Eye (tissue), 1 donor: ENCODE results near the gene SRRM1.
"Not testable (repeated sequence)": the region's sequence is repeated elsewhere in the genome, so short reads cannot be mapped to it uniquely, and the experiment has no call there.

Experiments
- DNase-seq: peaks from one replicate; pipeline ENCODE4 v3.0.0-alpha.2; 2015

SRRM1 gene

GRCh38 chr1:24643363-24644099, 429 bp downstream of the SRRM1 start:
- DNase-seq: no peak

DNA sequence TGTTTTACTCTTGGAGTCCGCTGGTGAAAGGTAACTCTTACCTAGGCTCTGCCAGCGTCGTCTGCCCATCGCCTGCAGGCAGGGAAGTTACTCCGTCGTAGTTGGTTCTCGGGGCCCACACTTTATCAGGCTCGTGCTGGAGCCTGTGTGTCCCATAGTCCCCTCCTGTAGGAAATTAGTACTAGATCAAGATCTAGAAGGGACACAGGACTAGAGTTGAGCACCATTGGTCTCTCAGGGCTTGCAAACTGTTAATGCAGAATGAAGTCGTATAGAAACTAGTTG, 940 bp downstream of the SRRM1 start:
- DNase-seq: no peak

DNA sequence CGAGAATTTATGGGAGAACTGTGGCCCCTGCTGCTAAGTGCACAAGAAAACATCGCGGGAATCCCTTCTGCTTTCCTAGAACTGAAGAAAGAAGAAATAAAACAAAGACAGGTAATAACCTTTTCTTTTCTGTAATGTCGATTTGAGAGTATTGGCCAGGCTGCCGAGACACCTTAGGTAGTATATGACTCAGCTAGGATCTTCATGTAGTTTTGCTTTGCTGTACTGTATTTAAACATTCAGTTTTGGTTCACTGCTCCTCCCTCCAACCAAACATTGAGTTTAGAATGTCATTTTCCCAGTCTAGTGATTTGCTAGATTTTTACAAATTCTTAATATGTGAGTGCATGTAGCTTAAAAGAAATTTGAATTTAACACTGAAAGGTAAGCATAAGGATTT, 5.8 kb downstream of the SRRM1 start:
- DNase-seq: no peak

DNA sequence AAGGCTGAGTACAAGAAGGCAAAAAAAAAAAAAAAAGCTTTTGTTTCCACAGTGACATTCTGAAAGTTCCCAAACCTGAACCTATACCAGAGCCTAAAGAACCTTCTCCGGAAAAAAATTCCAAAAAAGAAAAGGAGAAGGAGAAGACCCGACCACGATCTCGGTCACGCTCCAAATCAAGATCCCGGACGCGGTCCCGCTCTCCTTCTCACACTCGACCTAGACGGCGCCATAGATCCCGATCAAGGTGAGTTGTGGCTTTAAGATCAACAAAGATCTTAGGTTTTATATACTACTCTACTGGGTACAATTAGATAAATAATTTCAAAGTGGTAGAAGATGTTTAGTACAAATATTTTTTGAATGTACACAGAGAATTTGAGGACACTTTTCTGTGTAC, 9.3 kb downstream of the SRRM1 start:
- DNase-seq: no peak

GRCh38 chr1:24654010-24654409, 10.9 kb downstream of the SRRM1 start:
- no peak for DNase-seq

DNA sequence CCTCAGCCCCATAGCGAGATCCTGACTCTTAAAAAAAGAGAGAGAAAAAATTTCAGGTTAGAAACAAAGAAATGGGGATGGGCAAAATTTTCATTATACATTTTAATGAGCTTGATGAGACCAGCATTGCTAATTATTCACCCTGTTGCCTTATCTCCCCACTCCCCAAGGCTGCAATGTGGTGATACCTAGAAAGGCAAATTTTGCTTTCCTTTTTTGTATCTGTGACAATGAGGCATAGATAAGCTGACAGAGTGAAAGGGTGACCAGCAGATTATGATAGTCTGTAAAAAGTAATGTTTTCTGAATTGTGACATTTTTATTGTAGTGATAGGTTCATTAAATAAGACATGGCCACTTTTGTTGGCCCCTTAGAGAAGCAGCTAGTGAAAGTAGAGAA, 12.9 kb downstream of the SRRM1 start:
- DNase-seq: no peak

GRCh38 chr1:24657781-24658180, 14.7 kb downstream of the SRRM1 start:
- no peak for DNase-seq

DNA sequence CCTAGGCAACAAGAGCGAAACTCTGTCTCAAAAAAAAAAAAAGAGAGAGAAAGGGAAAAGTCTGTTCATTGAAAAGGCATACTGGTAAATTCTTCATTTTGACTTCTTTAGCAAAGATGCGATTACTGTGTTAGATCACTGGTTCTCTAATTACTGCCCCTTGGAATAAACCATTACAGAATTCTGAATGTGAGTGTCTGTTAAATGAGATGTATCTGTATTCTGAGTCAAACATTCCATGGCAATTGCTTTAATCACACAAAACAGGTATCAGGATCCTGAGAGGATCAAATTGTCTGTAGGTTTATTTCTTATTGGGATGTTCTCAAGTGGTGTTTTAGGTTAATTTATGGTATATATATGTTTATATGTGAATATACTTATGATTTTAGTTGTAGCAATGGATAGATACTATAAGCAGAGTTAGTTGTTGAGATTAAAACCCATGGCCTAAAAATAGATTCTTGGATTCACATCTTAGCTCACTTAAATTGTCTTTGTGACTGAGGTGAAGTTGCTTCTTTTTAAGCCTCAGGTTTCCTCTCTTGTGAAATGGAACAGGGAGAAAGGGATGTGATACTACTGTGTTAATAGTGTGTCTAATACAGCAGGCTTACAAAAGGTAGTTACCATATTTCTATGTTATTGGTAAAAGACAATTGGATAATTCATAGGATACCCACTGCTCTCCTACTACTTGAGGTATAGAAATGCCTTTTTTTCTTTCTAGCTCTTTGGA, 16.2 kb downstream of the SRRM1 start:
- no peak for DNase-seq

DNA sequence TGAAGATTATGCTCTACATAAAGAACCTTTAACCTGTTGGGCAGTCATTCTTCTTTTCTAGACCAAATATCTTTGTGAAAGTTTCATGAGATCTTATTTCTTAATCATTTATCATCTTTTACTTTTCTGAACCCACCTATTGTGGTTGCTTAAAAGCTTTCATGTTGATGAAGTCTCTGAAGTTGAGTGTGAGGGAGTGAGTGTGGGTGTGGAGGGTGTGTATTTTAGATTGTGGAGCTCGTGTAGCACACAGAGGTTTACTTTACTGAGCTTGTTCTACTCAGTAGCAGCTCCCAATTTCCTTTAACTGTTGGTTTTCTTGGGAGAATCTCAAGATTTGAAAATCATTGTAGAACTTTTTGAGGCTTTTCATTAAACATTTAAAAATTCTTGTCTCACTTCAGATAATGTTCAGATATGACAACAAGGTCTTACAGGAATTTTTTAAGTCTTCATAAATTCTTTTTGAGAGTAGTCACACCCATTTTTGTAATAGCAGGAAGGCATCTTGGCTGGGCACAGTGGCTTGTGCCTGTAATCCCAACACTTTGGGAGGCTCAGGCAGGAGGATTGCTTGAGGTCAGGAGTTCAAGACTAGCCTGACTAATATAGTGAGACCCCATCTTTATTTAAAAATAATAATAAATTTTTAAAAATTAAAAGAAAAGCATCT, 17.0 kb downstream of the SRRM1 start:
- no peak for DNase-seq

DNA sequence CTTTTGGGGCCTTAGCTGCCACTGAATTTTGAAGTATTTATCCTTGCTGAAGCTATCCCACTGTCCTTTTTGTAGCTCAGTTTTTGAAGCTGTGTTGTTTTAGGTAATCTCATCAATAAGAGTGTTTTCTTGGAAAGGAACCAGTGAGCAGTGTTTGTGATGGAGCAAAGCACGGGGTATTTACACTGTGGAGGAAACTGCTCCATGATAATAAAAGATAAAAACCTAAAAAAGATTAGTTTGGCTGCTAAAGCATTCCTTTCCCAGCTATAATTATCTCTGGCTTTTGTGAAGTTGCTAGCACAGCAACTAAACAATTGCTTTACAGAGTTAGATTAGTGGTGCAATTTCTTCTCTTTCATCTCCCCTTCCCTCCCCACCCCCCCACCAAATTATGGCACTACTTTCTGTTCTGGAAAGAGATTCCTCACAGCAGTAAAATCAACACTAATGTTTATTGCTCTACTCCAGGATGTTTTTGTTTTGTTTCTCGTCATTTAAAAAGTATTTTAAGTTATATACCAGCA, 21.5 kb downstream of the SRRM1 start:
- DNase-seq: no peak

- DNase-seq: no peak
Measured at GRCh38 chr1:24666794-24667193, 23.7 kb downstream of the SRRM1 start.

DNA sequence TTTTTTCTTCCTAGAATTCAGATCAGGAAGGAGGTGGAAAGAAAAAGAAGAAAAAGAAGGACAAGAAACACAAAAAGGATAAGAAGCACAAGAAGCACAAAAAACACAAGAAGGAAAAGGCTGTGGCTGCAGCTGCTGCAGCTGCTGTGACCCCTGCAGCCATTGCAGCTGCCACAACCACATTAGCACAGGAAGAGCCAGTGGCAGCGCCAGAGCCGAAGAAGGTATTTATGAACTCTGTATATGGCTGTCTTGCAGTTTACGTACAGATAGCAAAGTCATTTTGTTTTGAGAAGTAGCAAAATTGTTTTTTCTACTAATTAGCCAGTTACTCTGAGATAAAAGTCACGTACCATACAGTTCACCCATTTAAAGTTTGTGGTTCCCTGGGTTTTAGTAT, 28.3 kb downstream of the SRRM1 start:
- DNase-seq: not testable (repeated sequence)

GRCh38 chr1:24672686-24673085, 29.6 kb downstream of the SRRM1 start:
- DNase-seq: not testable (repeated sequence)

DNA sequence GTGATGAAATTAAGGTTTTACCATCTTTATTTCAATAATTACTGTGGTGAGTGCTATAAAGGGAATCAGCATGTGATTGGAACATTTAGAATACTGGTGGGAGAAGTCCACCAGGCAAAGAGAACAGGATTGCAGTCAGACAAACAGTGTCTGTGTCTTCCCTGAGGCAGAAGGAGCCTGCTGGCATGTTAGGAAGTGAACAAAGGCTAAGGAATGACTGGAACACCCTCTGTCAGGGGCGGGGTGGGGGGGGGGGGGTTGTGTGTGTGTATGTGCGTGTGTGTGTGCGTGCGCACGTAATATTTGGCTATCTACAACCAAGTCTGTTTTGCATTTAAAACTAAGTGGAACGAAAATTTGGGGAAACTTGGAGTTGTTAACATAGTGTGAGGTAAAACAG, 30.2 kb downstream of the SRRM1 start:
- DNase-seq: no peak

GRCh38 chr1:24678421-24678820, 35.3 kb downstream of the SRRM1 start:
- not testable (repeated sequence) for DNase-seq

GRCh38 chr1:24679725-24680124, 36.6 kb downstream of the SRRM1 start:
- peak; percentile 26 for DNase-seq

GRCh38 chr1:24683713-24684162, 40.6 kb downstream of the SRRM1 start:
- peak; percentile 28 for DNase-seq

DNA sequence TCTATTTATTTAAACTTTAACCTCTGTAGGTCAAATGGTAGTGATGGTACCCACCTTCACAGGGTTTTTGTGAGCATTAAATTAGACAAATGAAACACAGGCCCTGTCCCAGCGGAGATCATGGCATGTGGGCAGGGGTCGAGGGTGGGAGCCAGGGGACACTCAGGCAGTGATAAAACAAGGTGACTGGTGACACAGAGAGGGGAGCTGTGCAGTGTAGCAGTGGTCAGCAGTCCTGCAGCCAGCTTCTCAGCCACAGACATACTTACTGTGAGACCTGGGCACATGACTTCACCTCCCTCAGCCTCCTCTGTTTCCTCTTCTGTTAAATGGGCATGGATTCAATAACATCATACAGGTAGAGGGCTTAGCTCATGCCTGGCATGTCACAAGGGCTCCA, 44.9 kb downstream of the SRRM1 start:
- DNase-seq: no peak

GRCh38 chr1:24688621-24689195, 45.6 kb downstream of the SRRM1 start:
- DNase-seq: peak; percentile 87

DNA sequence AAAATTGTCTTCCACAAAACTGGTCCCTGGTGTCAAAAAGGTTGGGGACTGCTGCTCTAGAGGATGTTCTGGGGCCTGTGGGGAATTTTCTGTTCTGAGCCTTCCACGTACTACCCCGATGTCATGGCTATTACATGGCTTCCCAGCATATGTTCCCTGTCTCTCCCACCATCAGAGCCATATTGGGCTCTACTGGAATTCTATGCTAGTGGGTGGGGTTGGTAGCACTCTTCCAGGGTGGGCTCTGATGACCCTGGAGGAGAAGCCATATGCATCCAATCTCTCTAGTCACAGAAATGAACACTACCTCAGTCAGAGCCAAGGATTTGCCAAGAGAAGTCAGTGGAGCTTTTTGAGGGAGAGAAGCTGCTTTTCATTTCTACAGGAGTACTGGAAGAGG, 47.9 kb downstream of the SRRM1 start:
- no peak for DNase-seq

GRCh38 chr1:24692351-24692980, 49.4 kb downstream of the SRRM1 start:
- DNase-seq: no peak

DNA sequence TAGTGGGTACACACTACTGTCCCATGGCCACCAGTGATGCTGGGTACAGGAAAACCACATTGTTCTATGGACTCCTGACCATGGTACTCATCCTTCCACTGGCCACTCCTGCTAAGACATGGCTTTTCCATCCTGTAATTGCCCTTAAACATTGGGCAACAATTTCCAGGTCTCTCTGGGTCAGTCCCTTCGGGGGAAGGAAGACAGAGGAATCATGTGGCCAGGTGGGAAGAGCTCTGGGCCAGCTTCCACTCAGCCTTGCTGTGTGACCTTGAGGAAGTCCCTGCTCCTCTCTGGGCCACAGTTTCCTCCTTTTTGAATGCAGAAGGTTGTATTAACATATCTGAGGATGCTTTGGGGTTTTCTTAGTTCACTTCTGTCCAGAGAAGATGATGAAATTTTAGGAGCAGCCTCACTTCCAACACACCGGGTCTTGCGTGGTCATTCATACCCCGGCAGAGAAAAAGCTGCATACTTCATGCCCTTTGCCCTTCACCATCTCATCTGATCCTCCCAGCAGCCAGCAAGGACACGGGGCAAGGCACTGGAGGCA, 50.8 kb downstream of the SRRM1 start:
- no peak for DNase-seq

DNA sequence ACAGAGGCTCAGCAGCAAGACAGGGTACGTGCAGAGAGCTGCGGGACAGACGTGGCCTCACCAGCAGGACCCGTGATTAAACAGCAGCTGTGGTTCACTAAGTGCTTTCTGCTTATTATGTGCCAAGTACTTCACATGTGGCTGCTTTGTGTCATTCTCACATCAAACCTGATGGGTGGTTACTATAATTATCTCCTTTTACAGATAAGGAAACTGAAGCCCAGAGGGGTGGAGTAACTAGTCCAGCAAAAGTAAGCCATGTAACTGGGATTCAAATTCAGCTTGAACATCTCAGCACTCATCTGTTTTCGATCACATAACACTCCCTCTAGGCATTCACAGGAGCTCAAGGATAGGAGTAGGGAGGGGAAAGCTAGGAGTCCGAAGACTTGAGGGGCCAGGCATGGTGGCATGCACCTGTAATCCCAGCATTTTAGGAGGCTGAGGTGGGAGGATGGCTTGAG, 51.3 kb downstream of the SRRM1 start:
- peak; percentile 30 for DNase-seq
